HEK293T (cell line): Measurements from ENCODE around the gene MS4A10.

Source experiments
- CTCF ChIA-PET: fragments of 350-600 bp; formaldehyde crosslinking; extraction: SDS; loops from one replicate; lab custom pipeline; 2021; ENCODE audit warnings: antibody characterized with exemption, inconsistent platforms; lab: Yijun Ruan, JAX
- POLR2A ChIA-PET: fragments of 350-600 bp; formaldehyde crosslinking; extraction: SDS; loops from one replicate; lab custom pipeline; 2020; ENCODE audit warnings: antibody characterized with exemption, inconsistent platforms; lab: Yijun Ruan, JAX
- DNase-seq: peaks from one replicate; pipeline ENCODE4 v3.0.0; 2012; ENCODE audit warnings: mixed read lengths; ENCODE audit errors: extremely low spot score
- ARNT ChIP-seq: fragments of 450-650 bp; IDR thresholded peaks from 2 replicates; pipeline ENCODE4 v1.6.1; 2017; ENCODE audit warnings: mild to moderate bottlenecking
- BHLHE40 ChIP-seq: fragments of 450-650 bp; IDR thresholded peaks from 2 replicates; pipeline ENCODE4 v1.6.1; 2016; ENCODE audit warnings: mild to moderate bottlenecking, moderate library complexity, borderline replicate concordance
- CTBP1 ChIP-seq: fragments of 450-650 bp; IDR thresholded peaks from 2 replicates; pipeline ENCODE4 v1.6.1; 2016; ENCODE audit warnings: borderline replicate concordance
- ELF4 ChIP-seq: fragments of 450-650 bp; IDR thresholded peaks from 2 replicates; pipeline ENCODE4 v1.6.1; 2017; ENCODE audit warnings: antibody characterized with exemption
- FOXA1 ChIP-seq: fragments of 450-650 bp; IDR thresholded peaks from 2 replicates; pipeline ENCODE4 v1.6.1; 2016; ENCODE audit warnings: mild to moderate bottlenecking
- FOXK2 ChIP-seq: fragments of 450-650 bp; IDR thresholded peaks from 2 replicates; pipeline ENCODE4 v1.6.1; 2016; ENCODE audit warnings: mild to moderate bottlenecking
- FOXM1 ChIP-seq: fragments of 450-650 bp; IDR thresholded peaks from 2 replicates; pipeline ENCODE4 v1.6.1; 2017; ENCODE audit warnings: mild to moderate bottlenecking, borderline replicate concordance
- HDGF ChIP-seq: fragments of 450-650 bp; IDR thresholded peaks from 2 replicates; pipeline ENCODE4 v1.6.1; 2017; ENCODE audit warnings: antibody characterized with exemption, borderline replicate concordance
- L3MBTL2 ChIP-seq: fragments of 450-650 bp; conservative IDR thresholded peaks from 2 replicates; pipeline ENCODE4 v1.6.1; 2016; ENCODE audit warnings: mild to moderate bottlenecking
- LEF1 ChIP-seq: fragments of 450-650 bp; IDR thresholded peaks from 2 replicates; pipeline ENCODE4 v1.6.1; 2017; ENCODE audit warnings: mild to moderate bottlenecking, borderline replicate concordance
- NFRKB ChIP-seq: fragments of 450-650 bp; IDR thresholded peaks from 2 replicates; pipeline ENCODE4 v1.6.1; 2016; ENCODE audit warnings: mild to moderate bottlenecking, moderate library complexity
- SP1 ChIP-seq: fragments of 450-650 bp; IDR thresholded peaks from 2 replicates; pipeline ENCODE4 v1.6.1; 2017
- SUZ12 ChIP-seq: fragments of 450-650 bp; IDR thresholded peaks from 2 replicates; pipeline ENCODE4 v1.6.1; 2016; ENCODE audit warnings: mild to moderate bottlenecking
- TARDBP ChIP-seq: fragments of 450-650 bp; IDR thresholded peaks from 2 replicates; pipeline ENCODE4 v1.6.1; 2016
- ZNF384 ChIP-seq: fragments of 450-650 bp; IDR thresholded peaks from 2 replicates; pipeline ENCODE4 v1.6.1; 2016
- TF ChIP-seq, protein P1 (sequence below): fragments of 450-650 bp; IDR thresholded peaks from 2 replicates; pipeline ENCODE4 v1.6.1; 2016

The MS4A10 gene

DNA sequence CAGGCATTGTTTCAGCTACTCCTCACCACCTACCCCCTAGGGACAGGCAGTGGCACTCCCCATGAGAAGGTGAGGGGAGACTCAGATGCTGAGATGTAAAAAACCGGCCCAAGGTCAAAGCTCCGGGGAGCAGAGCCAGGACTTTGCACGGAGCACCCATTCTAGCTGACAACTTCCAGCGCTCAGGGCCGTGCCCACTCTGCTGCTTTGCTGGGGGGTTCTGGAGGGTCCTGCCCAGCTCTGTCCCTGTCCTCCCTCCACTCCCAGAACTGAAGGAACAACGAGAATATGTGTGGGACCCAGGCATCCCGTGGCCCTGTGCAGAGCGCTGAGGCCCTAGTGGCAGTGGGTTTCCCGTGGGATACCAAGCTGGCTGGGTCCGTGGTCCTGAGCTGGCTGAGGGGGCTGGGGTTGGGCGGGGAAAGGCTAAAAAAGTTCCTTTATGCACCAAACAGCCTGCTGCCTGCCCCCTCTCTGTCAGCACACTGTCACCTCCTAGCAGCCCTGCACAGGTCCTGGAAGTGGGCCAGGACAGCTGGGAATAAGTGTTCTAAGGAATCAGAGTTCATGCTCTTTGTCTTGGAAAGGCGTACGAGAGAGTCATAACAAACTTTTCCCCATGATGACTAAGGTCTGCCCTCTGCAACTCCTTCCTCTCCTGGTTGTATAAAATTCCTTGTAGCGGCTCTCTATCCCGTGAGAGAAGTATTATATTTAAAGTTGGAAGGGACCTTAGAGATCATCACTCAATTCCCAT is 1.9 kb downstream of the MS4A10 start:
- DNase-seq = no peak
- POLR2A ChIA-PET = no interaction called here
- CTCF ChIA-PET = no interaction called here

DNA sequence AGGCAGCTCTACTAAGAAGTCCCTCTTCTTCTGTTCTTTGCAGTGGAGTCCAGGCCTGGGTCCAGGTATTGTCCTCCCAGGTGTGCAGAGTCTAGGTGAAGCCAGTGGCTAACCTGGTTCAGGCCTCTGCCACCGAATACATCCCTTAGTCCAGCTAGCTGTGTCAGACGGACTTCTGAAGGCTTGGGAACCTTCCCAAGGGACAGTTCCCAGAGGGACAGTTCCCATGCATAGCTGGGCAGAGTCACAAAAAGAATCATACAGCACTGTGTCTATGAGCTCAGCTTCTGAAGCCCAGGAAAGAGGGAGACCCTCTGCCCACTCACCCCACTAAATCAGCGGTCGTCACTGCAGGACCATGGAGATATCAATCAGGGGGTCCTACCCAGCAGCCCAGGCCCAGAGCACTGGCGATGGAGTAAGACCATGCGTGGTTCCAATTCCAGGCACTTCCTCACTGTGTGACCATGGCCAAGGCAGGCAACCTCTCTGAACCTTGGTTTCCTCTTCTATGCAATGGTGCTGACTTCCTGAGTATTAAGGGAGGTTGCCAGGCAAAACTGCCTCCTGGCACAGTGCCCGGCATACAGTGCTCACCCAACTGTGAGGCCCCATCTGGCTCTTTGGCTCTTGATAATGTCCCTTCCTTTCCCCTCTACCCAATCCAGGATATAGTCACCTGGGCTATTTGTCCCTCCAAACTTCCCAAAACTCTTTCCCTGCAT is 3.4 kb downstream of the MS4A10 start:
- ChIA-PET POLR2A (no interaction called here), CTCF (no interaction called here)
- DNase-seq = no peak
- TF ChIP-seq HDGF = no peak
- TF ChIP-seq, protein P1, sequence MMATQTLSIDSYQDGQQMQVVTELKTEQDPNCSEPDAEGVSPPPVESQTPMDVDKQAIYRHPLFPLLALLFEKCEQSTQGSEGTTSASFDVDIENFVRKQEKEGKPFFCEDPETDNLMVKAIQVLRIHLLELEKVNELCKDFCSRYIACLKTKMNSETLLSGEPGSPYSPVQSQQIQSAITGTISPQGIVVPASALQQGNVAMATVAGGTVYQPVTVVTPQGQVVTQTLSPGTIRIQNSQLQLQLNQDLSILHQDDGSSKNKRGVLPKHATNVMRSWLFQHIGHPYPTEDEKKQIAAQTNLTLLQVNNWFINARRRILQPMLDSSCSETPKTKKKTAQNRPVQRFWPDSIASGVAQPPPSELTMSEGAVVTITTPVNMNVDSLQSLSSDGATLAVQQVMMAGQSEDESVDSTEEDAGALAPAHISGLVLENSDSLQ = no peak
- no peak for TF ChIP-seq L3MBTL2
- no peak for TF ChIP-seq ELF4
- TF ChIP-seq NFRKB = no peak

More for the DNA sequence above, 1.9 kb downstream of the MS4A10 start:
- no peak for TF ChIP-seq FOXM1
- TF ChIP-seq, protein P1 = no peak
- no peak for TF ChIP-seq BHLHE40
- TF ChIP-seq SP1 = no peak
- TF ChIP-seq ELF4 = no peak
- no peak for TF ChIP-seq NFRKB
- TF ChIP-seq LEF1 = no peak
- no peak for TF ChIP-seq L3MBTL2
- TF ChIP-seq TARDBP = no peak
- no peak for TF ChIP-seq FOXA1
- no peak for TF ChIP-seq SUZ12
- TF ChIP-seq FOXK2 = no peak
- no peak for TF ChIP-seq HDGF
- no peak for TF ChIP-seq ZNF384
- TF ChIP-seq CTBP1 = no peak
- no peak for TF ChIP-seq ARNT

DNA sequence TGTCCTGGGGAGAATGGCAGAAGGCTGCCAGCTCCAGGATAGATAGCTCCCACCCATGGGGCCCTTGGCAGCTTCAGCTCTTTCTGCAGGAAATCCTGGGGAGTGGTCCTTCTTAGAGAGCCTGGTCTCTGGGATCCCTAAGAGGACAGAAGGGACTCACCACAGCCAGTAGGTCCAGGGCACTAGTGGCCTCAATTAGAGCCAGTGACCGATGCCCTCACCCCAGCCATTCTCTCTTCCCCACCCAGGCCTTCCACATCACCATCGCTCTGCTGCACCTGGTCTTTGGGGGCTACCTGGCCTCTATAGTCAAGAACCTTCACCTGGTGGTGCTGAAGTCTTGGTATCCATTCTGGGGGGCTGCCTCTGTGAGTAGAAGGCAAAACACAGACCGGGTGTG is 5.6 kb downstream of the MS4A10 start:
- no peak for DNase-seq
- ChIA-PET POLR2A (no interaction called here), CTCF (no interaction called here)
- TF ChIP-seq L3MBTL2 = no peak
- TF ChIP-seq, protein P1 = no peak

DNA sequence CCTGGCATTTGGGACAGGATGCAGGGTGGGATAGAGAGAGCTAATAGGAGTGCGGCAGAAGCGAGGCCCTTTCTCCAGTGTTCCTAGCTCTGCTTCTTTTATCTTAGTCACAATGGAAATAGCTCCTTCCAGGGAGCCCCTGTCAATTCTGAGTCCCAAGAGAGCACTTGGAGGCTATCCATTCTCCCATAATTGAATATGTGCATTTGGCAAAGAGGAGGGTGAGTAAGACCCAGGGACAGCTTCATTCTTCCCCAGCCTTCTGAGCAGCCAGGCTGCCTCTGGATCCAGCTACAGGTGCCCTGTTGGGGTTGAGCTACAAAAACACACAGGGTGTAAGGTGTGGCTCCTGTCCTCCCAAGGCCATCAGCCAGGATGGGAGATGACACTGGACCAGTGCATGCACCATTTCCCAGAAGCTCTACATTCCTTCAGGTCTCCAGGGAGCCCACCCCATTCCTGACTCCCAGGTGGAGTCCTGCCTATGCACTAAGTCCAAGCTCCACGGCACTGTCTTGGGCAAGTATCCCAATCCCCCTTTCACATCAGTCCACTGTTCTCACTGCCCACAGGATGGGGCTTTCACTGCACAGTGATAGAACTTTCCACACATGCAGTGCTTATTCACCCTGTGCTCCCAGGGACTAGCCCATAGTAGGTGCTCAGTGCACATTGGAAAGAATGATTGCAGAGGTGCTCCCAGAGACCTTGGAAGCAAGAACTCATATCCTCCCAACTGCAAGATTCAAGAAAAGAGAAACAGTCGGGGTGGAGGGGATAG is 6.2 kb downstream of the MS4A10 start:
- CTCF ChIA-PET = no interaction called here
- no peak for DNase-seq
- POLR2A ChIA-PET = no interaction called here
- TF ChIP-seq TARDBP (no peak), LEF1 (no peak), ARNT (no peak), FOXK2 (no peak), BHLHE40 (no peak), SUZ12 (no peak), ZNF384 (no peak)

DNA sequence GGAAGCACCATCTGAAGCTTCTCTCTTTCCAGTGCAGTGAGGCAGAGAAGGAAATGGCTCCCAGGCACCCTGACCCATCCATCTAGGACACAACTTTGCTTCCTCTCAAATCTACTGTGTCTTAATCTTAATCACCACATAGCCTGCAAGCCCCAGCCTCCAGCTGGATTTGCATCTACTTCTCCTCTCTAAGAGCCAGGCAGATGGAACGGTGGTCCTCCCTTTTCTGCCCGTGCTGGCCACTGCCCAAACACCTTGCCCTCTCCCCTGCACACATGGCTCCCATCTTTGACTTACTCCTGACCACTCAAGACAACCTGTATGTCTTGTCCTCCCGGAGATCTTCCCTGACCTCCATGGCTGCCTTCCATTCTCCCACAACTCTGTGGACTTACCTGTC is 7.4 kb downstream of the MS4A10 start:
- ChIA-PET CTCF (no interaction called here), POLR2A (no interaction called here)
- TF ChIP-seq SP1 (no peak), FOXK2 (no peak), L3MBTL2 (no peak), SUZ12 (no peak), NFRKB (no peak), BHLHE40 (no peak), LEF1 (no peak), TARDBP (no peak), HDGF (no peak), ELF4 (no peak), FOXM1 (no peak), ZNF384 (no peak), CTBP1 (no peak), ARNT (no peak), FOXA1 (no peak)
- TF ChIP-seq, protein P1 = no peak
- DNase-seq = no peak
